PC-3 (cell line): ENCODE measurements around the gene AGMAT. TPM values are rescaled to one million over a fixed set of nuclear protein-coding genes. Genes with fewer than 3 reads are reported as not detected.

Experiments used
- ATAC-seq: fragments of 200-7000 bp; cut with Tn5 transposase; 2 replicates; pipeline ENCODE4 v1.9.1; 2020; ENCODE audit warnings: mild to moderate bottlenecking, moderate library complexity
- BruUV-seq: library from RNA; stranded (reverse); fragments of 400-500 nt; replicated peaks from 2 replicates; lab custom pipeline; 2021; lab: Mats Ljungman, UMichigan
- CTCF ChIA-PET: fragments of 300-600 bp; sonication (Branson Sonifier 250); formaldehyde crosslinking; loops from one replicate; lab custom pipeline; 2022; ENCODE audit warnings: antibody characterized with exemption; lab: Charles Lee
- POLR2A ChIA-PET: fragments of 300-600 bp; sonication (Branson Sonifier 250); formaldehyde crosslinking; loops from one replicate; lab custom pipeline; 2022; ENCODE audit warnings: antibody characterized with exemption; ENCODE audit not compliant: unreplicated experiment; lab: Charles Lee
- DNase-seq: peaks from one replicate; pipeline ENCODE4 v3.0.0-alpha.2; 2015
- H2AFZ ChIP-seq: fragments of 300-600 bp; sonication (generic); 2 replicates; pipeline ENCODE4 v1.6.0; 2016; ENCODE audit warnings: antibody characterized with exemption, low read length
- H3F3A ChIP-seq: fragments of 300-600 bp; sonication (generic); one replicate; pipeline ENCODE4 v1.6.0; 2017; ENCODE audit warnings: antibody characterized with exemption, low read length, control low read depth, mild to moderate bottlenecking; ENCODE audit not compliant: unreplicated experiment
- H3K27ac ChIP-seq: fragments of 300-600 bp; sonication (generic); 2 replicates; pipeline ENCODE4 v1.5.1; 2016; ENCODE audit warnings: mild to moderate bottlenecking, low read length
- H3K27me3 ChIP-seq: fragments of 300-600 bp; sonication (generic); 2 replicates; pipeline ENCODE4 v1.6.1; 2016; ENCODE audit warnings: low read length, mixed read lengths
- H3K36me3 ChIP-seq: fragments of 300-600 bp; sonication (generic); 2 replicates; pipeline ENCODE4 v1.6.1; 2016; ENCODE audit warnings: low read depth, mixed run types, low read length, mixed read lengths
- H3K4me1 ChIP-seq: fragments of 300-600 bp; sonication (generic); 2 replicates; pipeline ENCODE4 v1.5.1; 2016; ENCODE audit warnings: low read length; ENCODE audit not compliant: insufficient read depth
- H3K4me2 ChIP-seq: fragments of 300-600 bp; sonication (generic); 2 replicates; pipeline ENCODE4 v1.6.0; 2016; ENCODE audit warnings: low read length
- H3K4me3 ChIP-seq: fragments of 300-600 bp; sonication (generic); 2 replicates; pipeline ENCODE4 v1.5.1; 2016; ENCODE audit warnings: mild to moderate bottlenecking, low read length, mixed read lengths
- H3K79me2 ChIP-seq: fragments of 300-600 bp; sonication (generic); 2 replicates; pipeline ENCODE4 v1.6.1; 2017; ENCODE audit warnings: low read length, mixed read lengths
- H3K9ac ChIP-seq: fragments of 300-600 bp; sonication (generic); 2 replicates; pipeline ENCODE4 v1.6.0; 2016; ENCODE audit warnings: mild to moderate bottlenecking, low read length
- H3K9me2 ChIP-seq: fragments of 300-600 bp; sonication (generic); replicated peaks from 2 replicates; pipeline ENCODE4 v1.6.1; 2016; ENCODE audit warnings: mixed run types, low read length, mixed read lengths
- H3K9me3 ChIP-seq: fragments of 300-600 bp; sonication (generic); 2 replicates; pipeline ENCODE4 v1.6.1; 2016; ENCODE audit warnings: low read length, mixed read lengths
- H4K20me1 ChIP-seq: fragments of 300-600 bp; sonication (generic); 2 replicates; pipeline ENCODE4 v1.6.1; 2016; ENCODE audit warnings: low read length, mixed read lengths
- CTCF ChIP-seq: fragments of 300-600 bp; sonication (generic); conservative IDR thresholded peaks from 2 replicates; pipeline ENCODE4 v1.5.1; 2017; ENCODE audit warnings: antibody characterized with exemption, low read depth, mild to moderate bottlenecking, low read length
- EZH2 ChIP-seq: fragments of 300-600 bp; sonication (generic); IDR thresholded peaks from one replicate; pipeline ENCODE4 v1.6.1; 2017; ENCODE audit warnings: antibody characterized with exemption, mild to moderate bottlenecking, low read length; ENCODE audit not compliant: unreplicated experiment
- EZH2phosphoT487 ChIP-seq: fragments of 300-600 bp; sonication (generic); IDR thresholded peaks from 2 replicates; pipeline ENCODE4 v1.6.1; 2018; ENCODE audit warnings: mild to moderate bottlenecking, antibody characterized with exemption, low read length, borderline replicate concordance
- intact Hi-C: fragments of 100-400 bp; cut with micrococcal nuclease; formaldehyde crosslinking; loops from 2 replicates; pipeline ENCODE4 v1.9.0; 2023
- total RNA-seq: library from RNA; depleted of rRNA; stranded (reverse); fragments of >200 nt; gene quantifications from 2 replicates; pipeline ENCODE4 v1.2.3, GENCODE V29; 2014

AGMAT gene
- total RNA-seq, 1 experiment from 2014 or later: 8.2 TPM

GRCh38 chr1:15524021-15524282 lies 60.9 kb downstream of the AGMAT start, which contains the start of gene CASP9:
CASP9 (minus strand) TSS chr1:15524215; CDS start chr1:15524200, 15 bp downstream.
- no peaks in the 10 kb centered on the region for H3K9me3 ChIP-seq
- peak within 1 kb of the TSS; percentile 96 for H3K4me2 ChIP-seq
- no peaks in the 10 kb centered on the region for H3F3A ChIP-seq
- peaks cover 34% of the 10 kb centered on the region for H3K79me2 ChIP-seq
- no peaks in the 10 kb centered on the region for H3K36me3 ChIP-seq
- peak within 1 kb of the TSS; percentile 90 for H2AFZ ChIP-seq
- H3K27ac ChIP-seq: peak within 1 kb of the TSS; percentile 91
- H3K9ac ChIP-seq: peak within 1 kb of the TSS; percentile 84
- no peaks in the 10 kb centered on the region for H3K27me3 ChIP-seq
- DNase-seq (no peak), ATAC-seq (peak; percentile 16)
- no peaks in the 10 kb centered on the region for H3K9me2 ChIP-seq
- BruUV-seq: no TSS peak
- TF ChIP-seq EZH2phosphoT487: no peak
- TF ChIP-seq EZH2: no peak
- no peak for TF ChIP-seq CTCF
- intact Hi-C loops: loop anchor here (1.0 kb wide), 1 partner anchor 23 kb away; no protein-coding TSS in a partner anchor
- peaks cover 25% of the 10 kb centered on the region for H3K4me1 ChIP-seq
- ChIA-PET POLR2A (interaction anchor here (0.6 kb wide), 2 partner anchors 9 to 439 kb away, joined by 3 to 6 read pairs; no protein-coding TSS in a partner anchor), CTCF (no interaction called here)
- peak within 1 kb of the TSS; percentile 92 for H3K4me3 ChIP-seq
- H4K20me1 ChIP-seq: no peaks in the 10 kb centered on the region

GRCh38 chr1:15523104-15524020 lies 61.5 kb downstream of the AGMAT start:
- Histone ChIP-seq H2AFZ (peak overlapping the region; percentile 73), H3K4me3 (peak overlapping the region; percentile 87), H3K9me2 (no peaks in the 10 kb centered on the region), H3K27ac (peak overlapping the region; percentile 6; the same call in 1 of the 2 replicates), H4K20me1 (no peaks in the 10 kb centered on the region), H3F3A (no peaks in the 10 kb centered on the region), H3K9me3 (no peaks in the 10 kb centered on the region), H3K4me1 (peaks cover 25% of the 10 kb centered on the region), H3K27me3 (no peaks in the 10 kb centered on the region), H3K9ac (peak overlapping the region; percentile 62), H3K4me2 (peak overlapping the region; percentile 94), H3K36me3 (no peaks in the 10 kb centered on the region), H3K79me2 (peaks cover 29% of the 10 kb centered on the region)
- TF ChIP-seq CTCF: no peak
- ATAC-seq: peak; percentile 0; the same call in 1 of the 2 replicates
- BruUV-seq: TSS peak; percentile 63
- CTCF ChIA-PET: no interaction called here
- intact Hi-C loops: loop anchor here (1.0 kb wide), 1 partner anchor 22 kb away; no protein-coding TSS in a partner anchor
- POLR2A ChIA-PET: interaction anchor here (0.6 kb wide), 2 partner anchors 8 to 439 kb away, joined by 3 to 6 read pairs; no protein-coding TSS in a partner anchor
- peak; percentile 27 for DNase-seq

- no peak overlapping the region for H3K4me3 ChIP-seq
Measured at GRCh38 chr1:15522551-15522950, 62.3 kb downstream of the AGMAT start.

More at GRCh38 chr1:15522551-15522950, 62.3 kb downstream of the AGMAT start:
- no peaks in the 10 kb centered on the region for H3K9me3 ChIP-seq
- peak overlapping the region; percentile 94; the same call in 1 of the 2 replicates for H3K4me2 ChIP-seq
- no peaks in the 10 kb centered on the region for H4K20me1 ChIP-seq
- no peaks in the 10 kb centered on the region for H3K36me3 ChIP-seq
- H3K9me2 ChIP-seq: no peaks in the 10 kb centered on the region
- no peaks in the 10 kb centered on the region for H3K27me3 ChIP-seq
- no peak overlapping the region for H2AFZ ChIP-seq
- no peak overlapping the region for H3K9ac ChIP-seq
- no peak overlapping the region for H3K27ac ChIP-seq
- peaks cover 19% of the 10 kb centered on the region for H3K4me1 ChIP-seq
- TF ChIP-seq EZH2phosphoT487 (no peak), EZH2 (no peak), CTCF (no peak)
- H3K79me2 ChIP-seq: peaks cover 20% of the 10 kb centered on the region
- no peak for ATAC-seq
- intact Hi-C loops: no loop called here
- no TSS peak for BruUV-seq
- POLR2A ChIA-PET: no interaction called here
- H3F3A ChIP-seq: no peaks in the 10 kb centered on the region
- no peak for DNase-seq
- CTCF ChIA-PET: no interaction called here
